ENCODE data around the gene KCNN3. TPM values are rescaled to one million over a fixed set of nuclear protein-coding genes. Genes with fewer than 3 reads are reported as not detected.

KCNN3 gene
- polyA plus RNA-seq, 4 donors: 2.3 to 6.3 (median 2.8) TPM

DNA sequence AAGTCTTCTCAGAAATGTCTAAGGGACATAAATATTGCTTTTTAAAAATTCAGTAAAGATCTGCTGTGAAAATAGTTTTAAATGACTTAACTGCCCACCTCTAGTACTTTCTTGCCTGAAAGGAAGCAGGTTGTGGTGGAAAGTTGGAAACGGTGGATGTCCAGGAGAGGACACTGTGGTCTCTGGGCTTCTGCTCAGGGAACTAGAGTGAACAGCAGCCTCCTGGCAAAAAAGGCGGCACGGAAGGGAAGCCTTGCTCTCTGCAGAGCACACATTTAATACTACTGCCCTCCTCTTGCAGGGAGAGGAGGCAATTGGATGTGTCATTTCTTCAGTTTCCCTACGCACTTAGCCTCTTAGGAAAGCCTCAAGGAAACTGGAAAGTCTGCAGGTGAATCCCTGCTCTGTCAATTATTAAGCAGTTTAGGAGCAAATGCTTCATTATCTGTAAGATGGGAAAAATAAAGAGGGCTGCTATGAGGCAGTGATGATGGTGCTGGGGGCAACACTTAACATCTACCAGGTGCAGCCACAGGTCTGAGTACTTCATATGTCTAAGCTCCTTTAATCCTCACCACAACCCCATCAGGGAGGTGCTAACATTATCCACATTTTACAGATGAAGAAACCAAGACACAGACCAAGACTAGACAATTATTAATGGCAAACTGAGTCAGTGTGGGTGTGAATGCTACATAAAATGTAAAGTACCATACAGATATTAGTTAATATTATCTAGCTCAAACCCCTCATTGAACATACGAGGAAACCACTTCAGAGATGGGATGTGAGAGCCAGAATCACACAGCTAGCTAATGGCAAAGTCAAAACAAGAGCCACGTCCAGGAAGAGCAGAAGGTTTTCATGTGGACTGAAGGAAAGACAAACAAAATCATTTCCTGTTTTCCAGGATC is 153.2 kb downstream of the KCNN3 start:
- DNase-seq (ENCODE audit: low read depth in 4 of 4, low spot score in 3 of 4): no peak

DNA sequence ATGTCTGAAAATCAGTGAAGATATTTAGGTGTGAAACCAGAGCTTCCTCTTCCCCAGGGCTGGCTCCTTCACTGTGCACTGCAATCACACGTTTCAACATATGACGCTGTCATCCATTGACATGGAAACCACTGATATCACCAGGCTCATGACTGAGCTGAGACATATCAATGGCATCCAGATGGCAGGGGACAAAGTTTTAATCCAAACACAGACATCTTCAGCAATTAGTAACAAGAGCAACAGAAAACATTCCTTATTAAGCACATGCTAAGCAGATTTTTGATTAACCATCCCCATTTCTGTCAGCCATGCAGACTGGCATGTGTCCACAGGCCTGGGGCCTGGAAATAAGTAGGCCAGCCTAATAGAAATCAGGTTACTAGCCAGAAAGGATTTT is 154.1 kb downstream of the KCNN3 start:
- DNase-seq (ENCODE audit: low read depth in 4 of 4, low spot score in 3 of 4): no peak

DNA sequence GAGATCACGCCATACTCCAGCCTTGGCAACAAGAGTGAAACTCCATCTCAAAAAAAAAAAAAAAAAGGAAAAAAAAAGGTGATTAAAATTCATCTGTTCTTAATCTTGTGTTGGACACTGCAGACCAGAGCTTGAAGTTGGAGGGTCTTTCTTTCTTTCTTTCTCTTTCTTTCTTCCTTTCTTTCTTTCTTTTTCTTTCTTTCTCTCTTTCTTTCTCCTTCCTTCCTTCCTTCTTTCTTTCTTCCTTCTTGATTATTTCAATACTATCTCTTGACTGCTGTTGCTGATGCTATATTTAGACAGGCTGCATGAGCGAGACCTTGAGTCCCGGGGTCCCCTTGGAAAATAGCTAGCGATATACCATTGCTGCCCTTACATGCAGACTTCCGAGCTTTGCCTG is 154.7 kb downstream of the KCNN3 start:
- no peak for DNase-seq (ENCODE audit: low read depth in 4 of 4, low spot score in 3 of 4)

DNA sequence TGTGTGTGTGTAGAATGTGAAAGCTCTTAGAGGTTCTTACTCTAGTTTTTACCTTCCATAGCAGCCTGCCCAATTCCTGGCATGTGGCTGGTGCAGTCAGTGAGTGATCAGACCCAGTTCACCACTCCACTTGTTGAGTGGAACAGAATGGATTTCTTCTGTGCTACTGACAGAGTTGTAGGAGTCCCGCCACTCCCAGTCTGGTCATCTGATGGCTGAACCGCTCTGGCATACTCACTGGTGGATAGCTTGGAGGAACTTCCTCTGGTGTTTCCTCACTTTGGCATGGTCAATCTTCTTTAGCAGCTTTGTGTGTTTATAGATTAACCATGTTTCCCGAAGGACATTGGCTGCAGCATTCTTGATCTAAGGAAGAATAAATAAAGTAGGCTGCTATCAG is 155.4 kb downstream of the KCNN3 start:
- DNase-seq (ENCODE audit: low read depth in 4 of 4, low spot score in 3 of 4): no peak

DNA sequence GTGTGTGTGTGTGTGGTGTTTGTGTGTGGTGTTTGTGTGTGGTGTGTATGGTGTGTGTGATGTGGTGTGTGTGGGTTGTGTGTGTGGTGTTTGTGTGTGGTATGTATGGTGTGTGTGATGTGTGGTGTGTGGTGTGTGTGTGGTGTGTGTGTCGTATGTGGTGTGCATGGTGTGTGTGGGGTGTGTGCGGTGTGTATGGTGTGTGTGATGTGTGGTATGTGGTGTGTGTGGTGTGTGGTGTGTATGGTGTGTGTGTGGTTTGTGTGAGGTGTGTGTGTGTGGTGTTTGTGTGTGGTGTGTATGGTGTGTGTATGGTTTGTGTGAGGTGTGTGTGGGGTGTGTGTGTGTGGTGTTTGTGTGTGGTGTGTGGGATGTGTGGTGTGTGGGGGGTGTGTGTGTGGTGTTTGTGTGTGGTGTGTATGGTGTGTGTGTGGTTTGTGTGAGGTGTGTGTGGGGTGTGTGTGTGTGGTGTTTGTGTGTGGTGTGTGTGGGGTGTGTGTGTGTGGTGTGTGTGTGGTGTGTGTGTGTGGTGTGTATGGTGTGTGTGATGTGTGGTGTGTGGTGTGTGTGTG is 155.9 kb downstream of the KCNN3 start:
- DNase-seq (ENCODE audit: low read depth in 4 of 4, low spot score in 3 of 4): no peak

DNA sequence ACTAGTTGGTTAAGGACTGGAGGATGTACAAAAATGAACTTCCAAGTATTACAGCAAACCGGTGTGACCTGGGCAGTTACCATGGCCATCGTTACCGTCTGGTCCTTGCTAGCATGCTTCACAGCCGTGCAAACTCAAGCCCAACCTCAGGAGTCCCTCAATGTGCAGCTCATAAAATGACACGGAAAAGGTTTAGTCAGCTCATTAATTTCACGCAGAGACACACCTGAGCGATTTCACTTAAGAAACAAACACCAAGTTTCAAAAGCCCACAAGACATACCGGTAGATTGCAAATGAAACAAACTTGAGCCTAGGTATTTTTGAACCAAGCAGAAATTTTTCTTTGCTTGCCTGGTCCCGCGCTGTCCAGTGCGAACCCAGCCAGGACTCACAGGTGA is 157.1 kb downstream of the KCNN3 start:
- DNase-seq (ENCODE audit: low read depth in 4 of 4, low spot score in 3 of 4): no peak

DNA sequence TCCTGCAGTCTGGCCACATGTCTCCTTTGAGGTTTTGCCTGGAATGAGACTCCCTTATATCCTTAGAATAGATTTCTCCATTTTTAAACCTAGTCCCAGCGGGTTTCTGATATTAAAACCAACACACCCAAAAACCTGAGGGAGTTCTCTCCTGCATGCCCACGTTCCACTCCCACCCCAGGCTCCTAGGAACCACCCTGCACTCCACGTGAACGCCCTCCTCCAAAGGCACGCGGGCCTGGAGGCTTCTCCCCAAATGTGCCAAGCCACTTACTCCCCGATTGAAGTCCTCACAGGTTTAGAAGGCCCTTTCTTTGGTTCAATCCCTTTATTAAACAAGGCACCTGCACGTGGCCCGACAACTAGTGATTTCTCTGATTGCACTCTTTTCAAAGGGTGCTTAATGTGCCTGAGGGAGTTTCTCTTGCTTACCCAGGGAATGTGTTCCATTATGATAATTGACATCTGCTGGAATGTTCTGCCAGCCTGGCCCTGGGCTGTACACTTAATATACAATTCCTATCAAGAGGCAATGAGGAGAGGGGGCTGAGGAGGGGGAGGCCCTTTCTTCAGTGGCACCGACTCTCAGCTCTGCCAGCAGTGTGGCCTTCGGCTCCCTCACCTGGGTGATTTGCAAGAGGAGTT is 157.8 kb downstream of the KCNN3 start:
- DNase-seq (ENCODE audit: low read depth in 4 of 4, low spot score in 3 of 4): no peak

DNA sequence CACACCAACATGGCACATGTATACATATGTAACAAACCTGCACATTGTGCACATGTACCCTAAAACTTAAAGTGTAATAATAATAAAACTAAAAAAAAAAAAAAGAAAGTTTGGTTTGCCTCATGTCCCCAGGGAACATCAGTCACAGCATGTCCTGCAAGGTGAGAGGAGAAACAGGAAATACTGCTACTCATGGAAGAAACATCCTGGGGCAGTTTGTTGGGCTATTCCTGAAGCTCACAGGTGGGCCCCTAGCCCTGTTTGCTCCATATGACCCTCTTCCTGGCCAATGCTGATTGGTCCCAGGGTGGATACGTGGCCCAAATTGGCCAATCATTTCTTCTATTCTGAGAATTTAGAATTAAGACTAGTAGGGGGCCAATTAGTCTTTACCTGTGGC is 158.7 kb downstream of the KCNN3 start:
- no peak for DNase-seq (ENCODE audit: low read depth in 4 of 4, low spot score in 3 of 4)

DNA sequence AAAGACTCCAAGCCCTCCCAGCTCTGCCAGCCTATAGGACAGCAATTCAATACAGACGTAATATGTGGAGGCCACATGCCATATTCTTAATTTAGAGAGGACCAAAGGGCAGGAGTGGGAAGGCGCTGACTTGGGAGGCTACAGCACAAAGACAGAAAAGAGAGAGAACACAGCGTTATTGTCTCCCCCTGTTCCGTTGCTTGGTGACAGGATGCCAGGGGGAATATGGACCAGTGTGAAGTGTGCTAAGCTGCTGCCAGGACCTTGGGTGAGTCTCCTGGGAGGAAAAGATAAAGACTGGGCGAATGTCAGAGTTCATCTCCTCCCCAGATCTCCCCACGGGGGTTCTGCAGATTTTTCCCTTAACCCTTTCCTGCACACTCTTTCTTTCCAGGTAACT is 160.0 kb downstream of the KCNN3 start:
- no peak for DNase-seq (ENCODE audit: low read depth in 4 of 4, low spot score in 3 of 4)

DNA sequence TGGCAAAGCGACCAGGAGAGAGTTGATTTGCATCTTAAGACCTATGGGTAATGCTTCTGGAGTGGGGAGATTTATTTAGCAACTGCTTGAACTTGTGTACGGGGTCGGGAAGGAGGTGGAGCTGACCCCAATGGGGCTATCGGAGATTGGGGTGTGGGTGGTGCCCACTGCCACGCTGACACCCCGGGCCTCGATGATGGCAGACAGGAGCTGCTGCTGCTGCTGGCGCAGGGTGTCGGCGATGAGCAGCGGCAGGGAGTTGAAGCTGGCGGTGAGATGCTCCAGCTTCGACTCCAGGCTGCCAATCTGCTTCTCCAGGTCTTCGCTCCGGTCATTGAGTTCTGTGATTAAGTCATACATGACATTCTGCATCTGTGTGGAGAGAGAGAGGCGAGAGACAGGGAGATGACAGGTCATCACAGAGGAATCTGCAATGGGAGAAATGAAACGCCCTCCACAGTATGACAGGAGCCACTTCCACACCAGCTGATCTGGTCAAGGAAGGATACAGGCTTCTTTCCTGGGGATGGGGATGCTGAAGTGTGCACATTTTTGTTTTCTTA is 162.1 kb downstream of the KCNN3 start:
- no peak for DNase-seq (ENCODE audit: low read depth in 4 of 4, low spot score in 3 of 4)

DNA sequence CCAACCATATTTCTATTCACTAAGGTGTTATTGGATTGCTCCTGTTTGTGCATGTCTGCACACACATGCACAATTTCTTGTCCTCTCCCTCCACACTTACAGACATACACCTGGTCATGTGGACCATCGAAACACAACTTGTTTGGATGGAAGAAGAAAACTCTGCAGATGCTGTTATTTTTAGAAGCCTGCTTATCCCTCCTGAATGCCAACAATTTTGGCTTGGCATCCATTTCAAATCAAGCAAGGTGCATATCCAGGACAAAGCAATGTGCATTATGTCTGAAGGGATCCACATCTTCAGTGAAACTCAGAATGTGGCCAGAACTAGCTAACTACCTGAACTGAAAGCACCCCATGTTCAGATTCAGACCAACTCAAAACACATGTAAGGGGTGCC is 163.2 kb downstream of the KCNN3 start:
- no peak for DNase-seq (ENCODE audit: low read depth in 4 of 4, low spot score in 3 of 4)

DNA sequence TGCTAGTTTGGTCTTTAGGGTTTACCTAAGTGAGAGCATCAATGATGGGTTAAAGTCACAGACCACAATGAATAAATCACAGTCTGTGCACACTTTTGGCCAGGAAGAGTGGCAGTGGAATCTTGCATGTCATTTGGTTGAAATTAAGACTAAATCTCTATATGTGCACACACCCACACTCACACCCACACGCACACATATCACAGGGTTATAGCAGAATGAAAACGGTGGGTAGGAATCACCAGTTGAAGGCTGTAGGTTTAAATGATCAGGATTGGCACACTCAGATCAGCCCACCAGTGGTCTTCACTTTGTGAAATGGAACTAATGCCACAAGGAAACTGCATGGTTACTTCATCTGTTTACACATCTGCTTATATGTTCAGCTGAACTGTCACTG is 164.5 kb downstream of the KCNN3 start:
- DNase-seq (ENCODE audit: low read depth in 4 of 4, low spot score in 3 of 4): no peak

DNA sequence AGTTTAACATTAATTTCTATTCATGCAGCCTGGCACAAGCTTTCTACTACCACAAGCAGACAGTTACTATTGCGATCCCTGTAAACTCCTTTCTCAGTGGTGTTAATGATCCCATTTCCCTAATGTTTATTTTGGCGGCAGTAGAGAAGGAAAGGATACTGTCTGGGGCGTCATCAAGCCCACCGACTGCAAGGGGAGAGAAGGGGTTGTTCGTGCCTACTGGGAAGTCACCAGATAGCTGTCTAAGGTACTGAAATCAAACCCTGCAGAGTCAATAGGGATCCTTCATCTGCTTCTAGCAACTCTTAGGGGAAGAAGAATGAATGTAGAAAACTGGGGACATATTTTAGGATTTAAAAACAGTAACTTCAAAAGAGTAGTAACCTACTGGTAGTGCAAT is 166.9 kb downstream of the KCNN3 start:
- no peak for DNase-seq (ENCODE audit: low read depth in 4 of 4, low spot score in 3 of 4)

DNA sequence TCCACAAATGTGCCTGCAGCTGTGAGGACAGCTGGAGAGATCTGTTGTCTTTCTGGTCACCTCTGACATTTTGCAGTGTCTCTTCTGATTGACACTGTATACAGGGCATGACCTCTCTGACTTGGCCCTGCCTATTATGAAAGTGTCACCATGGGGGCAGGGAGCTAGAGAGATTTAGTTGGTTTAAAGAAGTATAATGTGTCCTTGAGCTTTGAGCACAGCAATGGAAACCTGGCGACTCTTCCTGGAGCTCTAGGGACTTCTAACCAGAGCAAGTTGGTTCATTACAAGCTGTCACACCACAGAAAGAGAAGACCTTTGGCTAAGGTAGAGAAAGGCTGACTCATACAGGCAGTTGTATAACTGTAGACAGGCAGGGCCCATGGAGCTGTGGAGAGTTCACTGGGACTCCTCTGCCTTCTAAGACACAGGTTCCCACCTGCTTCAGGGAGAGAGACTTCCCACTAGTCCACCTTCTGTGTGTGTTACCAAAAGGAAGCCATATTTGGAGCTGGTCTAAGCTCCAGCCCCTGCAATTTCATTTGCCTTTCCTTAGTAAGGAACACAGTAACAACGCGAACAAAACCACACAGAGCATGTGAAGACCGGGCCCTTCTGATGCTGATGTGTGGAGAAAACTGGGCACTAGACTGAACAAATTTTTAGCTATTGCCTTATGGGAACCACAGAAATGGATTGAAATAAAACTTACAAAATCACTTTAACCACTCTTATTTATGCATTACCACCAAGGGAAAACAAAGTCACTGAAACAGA is 171.6 kb downstream of the KCNN3 start:
- DNase-seq (ENCODE audit: low read depth in 4 of 4, low spot score in 3 of 4): no peak

DNA sequence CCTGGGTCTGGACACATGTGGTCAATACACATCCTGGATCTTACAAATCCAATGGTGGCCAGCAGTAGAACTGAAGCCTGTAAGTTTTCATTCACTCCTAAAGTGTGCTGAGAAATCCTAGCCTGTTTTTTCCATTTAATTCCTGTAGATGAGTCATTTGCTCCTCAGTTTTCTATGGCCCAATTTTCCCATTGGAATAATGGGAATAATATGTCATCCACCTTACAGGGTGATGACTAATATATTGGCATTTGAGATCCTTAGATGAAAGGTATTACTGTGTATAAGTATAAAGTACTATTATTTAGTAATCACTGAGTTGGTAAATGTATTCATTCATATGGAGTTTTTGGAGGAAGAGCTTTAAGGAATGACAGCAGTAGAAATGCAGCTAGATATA is 172.4 kb downstream of the KCNN3 start:
- no peak for DNase-seq (ENCODE audit: low read depth in 4 of 4, low spot score in 3 of 4)

DNA sequence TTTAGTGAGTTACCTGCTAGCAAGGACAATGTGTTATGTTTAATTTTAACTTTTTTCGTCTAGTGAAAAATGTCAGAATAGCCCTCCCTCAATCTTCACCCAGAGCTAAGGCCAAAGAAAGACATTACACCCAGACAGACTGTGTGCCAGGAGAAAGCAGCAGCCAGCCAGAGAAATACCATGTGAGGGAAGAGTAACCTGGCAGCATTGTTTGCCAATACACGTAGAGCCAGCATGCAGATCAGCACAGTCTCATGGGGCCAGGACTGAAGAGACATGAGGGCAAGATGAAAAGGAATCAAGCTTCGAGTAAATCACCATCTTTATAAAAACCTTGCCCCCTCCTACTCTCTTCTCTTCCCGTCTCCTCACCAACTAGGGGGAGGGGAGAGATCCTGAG is 173.6 kb downstream of the KCNN3 start:
- no peak for DNase-seq (ENCODE audit: low read depth in 4 of 4, low spot score in 3 of 4)

DNA sequence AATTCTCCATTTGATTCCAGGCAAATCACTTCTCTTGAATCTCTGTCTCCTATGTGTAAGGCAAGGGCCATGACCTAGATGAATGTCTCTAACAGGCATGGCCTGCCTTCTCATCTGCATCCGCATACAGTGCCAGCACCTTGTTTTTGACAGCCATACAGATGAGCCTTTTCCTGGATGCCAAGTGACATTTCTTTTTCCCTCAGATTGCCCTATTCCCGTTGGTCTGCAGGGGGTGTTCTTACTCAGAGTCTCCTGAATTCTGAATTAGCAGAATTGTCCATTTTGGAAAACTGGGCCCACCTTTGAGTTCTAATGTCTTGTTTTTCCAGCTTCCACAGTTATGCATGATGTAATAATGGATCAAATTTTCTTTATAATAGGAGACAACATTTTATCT is 174.1 kb downstream of the KCNN3 start:
- DNase-seq (ENCODE audit: low read depth in 4 of 4, low spot score in 3 of 4): no peak

DNA sequence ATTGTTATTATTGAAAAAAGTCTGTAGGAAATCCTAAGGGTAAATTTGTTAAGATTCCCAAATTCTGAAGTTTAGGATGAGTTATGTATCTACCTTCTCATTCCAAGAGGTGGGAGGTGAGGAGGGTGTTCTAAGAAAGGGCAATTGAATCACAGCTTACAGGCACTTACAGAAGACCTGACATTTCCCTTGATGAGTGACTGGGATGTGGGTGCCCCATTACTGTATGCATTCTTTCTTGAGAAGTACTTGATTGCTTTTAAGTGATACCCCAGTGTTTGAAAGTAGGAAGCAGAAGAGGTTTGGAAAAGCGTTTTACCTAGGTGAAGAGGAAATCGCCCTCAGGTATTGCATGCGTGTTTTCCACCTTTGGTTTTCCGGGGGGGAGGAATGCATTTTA is 175.1 kb downstream of the KCNN3 start:
- no peak for DNase-seq (ENCODE audit: low read depth in 4 of 4, low spot score in 3 of 4)

DNA sequence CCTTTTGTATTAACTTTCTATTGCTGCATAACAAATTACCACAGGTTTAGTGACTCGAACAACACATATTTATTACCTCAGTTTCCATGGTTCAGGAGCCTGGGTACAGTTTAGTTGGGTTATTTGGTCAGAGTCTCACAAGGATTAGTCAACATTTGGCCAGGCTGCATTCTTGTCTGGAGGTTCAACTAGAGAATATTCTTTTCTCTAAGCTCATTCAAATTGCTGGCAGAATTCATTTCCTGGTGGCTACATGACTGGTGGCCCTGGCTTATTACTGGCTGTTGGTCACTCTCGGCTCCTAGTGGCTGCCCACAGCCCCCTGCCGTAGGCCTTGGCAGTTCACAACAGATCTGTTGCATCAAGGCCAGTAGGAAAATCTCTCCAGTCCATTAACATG is 181.0 kb downstream of the KCNN3 start:
- DNase-seq (ENCODE audit: low read depth in 4 of 4, low spot score in 3 of 4): no peak

DNA sequence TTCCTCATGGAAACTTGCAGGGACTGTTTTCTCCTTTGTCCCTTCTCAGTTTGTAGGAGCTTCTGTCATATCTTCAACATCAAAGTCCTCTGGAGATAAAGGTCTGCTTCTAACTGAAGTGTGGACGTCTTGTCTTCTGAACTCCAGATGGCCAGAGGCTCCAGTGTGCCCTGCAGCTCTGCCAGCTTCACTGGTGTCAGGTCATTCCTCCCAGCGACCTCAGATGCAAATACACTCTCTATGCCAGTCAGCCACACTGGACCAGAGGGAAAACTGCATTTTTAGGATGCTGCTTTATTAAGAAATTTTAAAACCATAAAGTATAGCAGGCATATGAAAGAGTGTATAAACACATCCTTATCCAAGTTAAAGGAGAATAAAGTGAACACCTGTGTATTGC is 183.6 kb downstream of the KCNN3 start:
- no peak for DNase-seq (ENCODE audit: low read depth in 4 of 4, low spot score in 3 of 4)

DNA sequence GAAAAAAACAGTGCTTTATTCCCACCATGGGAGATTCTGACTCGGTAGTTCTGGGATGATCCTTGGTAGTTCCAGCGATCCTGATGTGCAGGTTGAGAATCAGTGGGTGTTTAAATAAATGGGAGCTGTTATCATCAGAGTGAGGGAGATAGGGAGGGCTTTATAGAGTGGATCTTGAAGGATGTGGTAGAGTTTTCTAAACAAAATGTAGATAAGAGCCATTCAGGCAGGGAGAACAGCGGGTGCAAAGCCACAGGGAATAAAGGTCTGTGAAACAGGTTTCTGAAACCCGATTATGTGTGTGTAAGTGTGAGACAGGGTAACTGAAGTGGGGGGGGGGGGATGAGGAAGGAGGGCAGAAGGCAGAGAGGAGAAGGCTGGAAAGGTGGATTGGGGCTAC is 186.3 kb downstream of the KCNN3 start:
- no peak for DNase-seq (ENCODE audit: low read depth in 4 of 4, low spot score in 3 of 4)
